Right lobe of liver (tissue), 6 donors: ENCODE results near the gene ADAM12. TPM values are rescaled to one million over a fixed set of nuclear protein-coding genes. Genes with fewer than 3 reads are reported as not detected.
A peak's percentile ranks its signal among the peaks of the same experiment; 100 is the strongest.
"Not testable (repeated sequence)": the region's sequence is repeated elsewhere in the genome, so short reads cannot be mapped to it uniquely, and the experiment has no call there.

Experiments
- ATAC-seq, 4 donors: fragments of 200-7000 bp; cut with Tn5 transposase; one replicate each; pipeline ENCODE4 v1.9.1; 2020; ENCODE audit warnings: mild to moderate bottlenecking in 4 of 4, moderate library complexity in 4 of 4
- DNase-seq, 3 donors: peaks; one replicate each; pipeline ENCODE4 v3.0.0-alpha.2; 2020
- H3K27ac ChIP-seq, 3 donors: fragments of 200-600 bp; one replicate each; pipeline ENCODE4 v1.8.0; 2022
- H3K27me3 ChIP-seq, 2 donors: fragments of 200-600 bp; one replicate each; pipeline ENCODE4 v1.8.0; 2022
- H3K36me3 ChIP-seq, 4 donors: fragments of 200-600 bp; sonication (generic) in 1 of 4; one replicate each; pipeline versions ENCODE4 v1.5.1 to v1.8.0; 2017 to 2022; ENCODE audit warnings: control low read depth in 1 of 4
- H3K4me1 ChIP-seq, 4 donors: fragments of 200-600 bp; sonication (generic) in 1 of 4; one replicate each; pipeline versions ENCODE4 v1.5.1 to v1.8.0; 2017 to 2022; ENCODE audit warnings: control low read depth in 1 of 4
- H3K4me3 ChIP-seq, 3 donors: fragments of 200-600 bp; one replicate each; pipeline ENCODE4 v1.8.0; 2022
- H3K9me3 ChIP-seq, 4 donors: fragments of 200-600 bp; sonication (generic) in 1 of 4; one replicate each; pipeline versions ENCODE4 v1.5.1 to v1.8.0; 2017 to 2022; ENCODE audit warnings: control low read depth in 1 of 4
- CTCF ChIP-seq, 4 donors: fragments of 200-600 bp in 3 of 4; fragments of 450-650 bp in 1 of 4; IDR thresholded peaks; one replicate each; pipeline versions ENCODE4 v1.5.1 to v1.8.0; 2016 to 2022; ENCODE audit warnings: antibody characterized with exemption in 4 of 4, mild to moderate bottlenecking in 2 of 4
- POLR2A ChIP-seq: fragments of 450-650 bp; IDR thresholded peaks from one replicate; pipeline ENCODE4 v1.6.1; 2017; ENCODE audit warnings: antibody characterized with exemption, mild to moderate bottlenecking
- WGBS: methylation state at CpG from one replicate; pipeline ENCODE4 v1.1.6; 2018; ENCODE audit warnings: low coverage, low lambda C conversion rate; ENCODE audit not compliant: insufficient coverage; ENCODE audit errors: missing lambda C conversion rate; 5-methylcytosine and 5-hydroxymethylcytosine counted together
- intact Hi-C, 2 donors: fragments of 100-400 bp; cut with DNase I; formaldehyde crosslinking; loops; one replicate each; pipeline versions ENCODE4 v1.11.2 to v1.14.1; 2022
- small RNA-seq, 2 experiments: library from RNA; depleted of rRNA; stranded (forward); fragments of <200 nt; gene quantifications; one replicate each; pipeline ENCODE3, GENCODE V24; 2016
- total RNA-seq, 6 experiments: library from RNA; depleted of rRNA in 2 of 6; stranded (reverse); fragments of >200 nt in 2 of 6; fragmentation: NEBNext Ultra II Directional in 3 of 6; extraction: Animal tissue kit (Norgen Biotek cat#: 25700) in 3 of 6; gene quantifications; one replicate each; pipeline versions ENCODE4 v1.1.0 to v1.2.4, GENCODE V29; 2016 to 2023
- donor health status: DM: no; HTN: yes; CAD: no.
- donor health status: DM: no; HTN: no; CAD: no.
- donor health status: DM: no; HTN: no; CAD: no.
- donor health status: DM: no; HTN: yes; CAD: no.
- donor health status: DM: no; HTN: yes; CAD: no.

ADAM12 gene
- total RNA-seq, 6 experiments from 2014 or later, result 0.06 to 1.3 (median 0.48) TPM; not detected in 2

GRCh38 chr10:125976960-125977605 lies 411.2 kb downstream of the ADAM12 start:
- Histone ChIP-seq H3K9me3 (no peaks in the 10 kb centered on the region), H3K27ac (no peak overlapping the region), H3K27me3 (no peaks in the 10 kb centered on the region), H3K36me3 (no peaks in the 10 kb centered on the region), H3K4me1 (no peaks in the 10 kb centered on the region), H3K4me3 (no peak overlapping the region)
- intact Hi-C loops, result no loop called here
- WGBS, result 64% methylated on average over 4 of the region's 6 CpGs
- ATAC-seq (no peak), DNase-seq (no peak)
- peak in 3 of 4 donors; percentile 8 to 17 (median 14) for TF ChIP-seq CTCF (IDR thresholded peaks at IDR 0.05)
- TF ChIP-seq POLR2A, result no peak

GRCh38 chr10:125970077-125970630 lies 418.1 kb downstream of the ADAM12 start:
- 85% methylated on average over 15 of the region's 36 CpGs for WGBS
- DNase-seq, H3K27ac ChIP-seq, H3K4me1 ChIP-seq, H3K27me3 ChIP-seq, H3K9me3 ChIP-seq, H3K4me3 ChIP-seq, intact Hi-C loops, ATAC-seq, H3K36me3 ChIP-seq: not testable (repeated sequence)

- H3K27ac ChIP-seq, result no peak overlapping the region
- no peaks in the 10 kb centered on the region for H3K9me3 ChIP-seq
- DNase-seq (no peak), ATAC-seq (no peak)
- intact Hi-C loops, result no loop called here
- WGBS, result 67% methylated on average over 1 of the region's 1 CpG
- H3K36me3 ChIP-seq, result no peaks in the 10 kb centered on the region
- no peaks in the 10 kb centered on the region for H3K4me1 ChIP-seq
- no peak overlapping the region for H3K4me3 ChIP-seq
- H3K27me3 ChIP-seq, result no peaks in the 10 kb centered on the region
- TF ChIP-seq POLR2A (no peak), CTCF (IDR thresholded peaks at IDR 0.05) (no peak)
These were observed 420.7 kb downstream of the ADAM12 start for GRCh38 chr10:125967533-125967932.

- DNase-seq (no peak), ATAC-seq (no peak)
- 83% methylated on average over 2 of the region's 2 CpGs for WGBS
- Histone ChIP-seq H3K27me3 (no peaks in the 10 kb centered on the region), H3K4me1 (no peaks in the 10 kb centered on the region), H3K36me3 (no peaks in the 10 kb centered on the region), H3K9me3 (no peaks in the 10 kb centered on the region), H3K27ac (no peak overlapping the region), H3K4me3 (no peak overlapping the region)
- TF ChIP-seq CTCF (IDR thresholded peaks at IDR 0.05), result no peak
- TF ChIP-seq POLR2A, result no peak
- intact Hi-C loops, result no loop called here
These were observed 423.7 kb downstream of the ADAM12 start for GRCh38 chr10:125964558-125964957.

Small RNA genes within 50 kb of the gene (small RNA-seq; reads per million reads assigned to genes)
- gene RNA5SP328, result 0 reads per million in 2 experiments
